SK-N-SH treated with all-trans-retinoic acid at 6 μM for 48 hours (cell line): ENCODE results near the gene TSKU.

Experiments used
- ESRRG ChIP-seq: fragments of 250-450 bp; sonication (Bioruptor Pico); IDR thresholded peaks from 2 replicates; pipeline ENCODE4 v1.6.1; 2021; ENCODE audit warnings: mild to moderate bottlenecking
- OSR1 ChIP-seq: fragments of 250-450 bp; sonication (Bioruptor Pico); IDR thresholded peaks from 2 replicates; pipeline ENCODE4 v1.8.0; 2022; ENCODE audit warnings: moderate library complexity, mild to moderate bottlenecking, inconsistent platforms
- PATZ1 ChIP-seq: fragments of 250-450 bp; sonication (Bioruptor Pico); IDR thresholded peaks from 2 replicates; pipeline ENCODE4 v1.8.0; 2020; ENCODE audit warnings: mild to moderate bottlenecking, moderate library complexity, borderline replicate concordance
- RARB ChIP-seq: fragments of 250-450 bp; sonication (Bioruptor Pico); IDR thresholded peaks from 2 replicates; pipeline ENCODE4 v1.8.0; 2021; ENCODE audit warnings: mild to moderate bottlenecking, moderate library complexity
- SNAI2 ChIP-seq: fragments of 250-450 bp; sonication (Bioruptor Pico); IDR thresholded peaks from 2 replicates; pipeline ENCODE4 v1.5.0; 2020; ENCODE audit warnings: mild to moderate bottlenecking, moderate library complexity
- TSHZ2 ChIP-seq: fragments of 250-450 bp; sonication (Bioruptor Pico); IDR thresholded peaks from 2 replicates; pipeline ENCODE4 v1.5.0; 2020; ENCODE audit warnings: mild to moderate bottlenecking, moderate library complexity
- ZFP3 ChIP-seq: fragments of 250-450 bp; sonication (Bioruptor Pico); IDR thresholded peaks from 2 replicates; pipeline ENCODE4 v1.5.0; 2020; ENCODE audit warnings: mild to moderate bottlenecking, moderate library complexity

GRCh38 chr11:76814414-76814813 is 31.3 kb downstream of the TSKU start:
- TF ChIP-seq PATZ1 (no peak), ZFP3 (no peak), RARB (CRISPR knock-in tag) (no peak), SNAI2 (CRISPR knock-in tag) (no peak), ESRRG (CRISPR knock-in tag) (no peak), OSR1 (CRISPR knock-in tag) (no peak), TSHZ2 (CRISPR knock-in tag) (no peak)
